ENCODE results near the gene PSPC1. TPM values are rescaled to one million over a fixed set of nuclear protein-coding genes. Genes with fewer than 3 reads are reported as not detected.

The PSPC1 gene
- total RNA-seq, 1 donor from 2014 or later, result 79.0 TPM

DNA sequence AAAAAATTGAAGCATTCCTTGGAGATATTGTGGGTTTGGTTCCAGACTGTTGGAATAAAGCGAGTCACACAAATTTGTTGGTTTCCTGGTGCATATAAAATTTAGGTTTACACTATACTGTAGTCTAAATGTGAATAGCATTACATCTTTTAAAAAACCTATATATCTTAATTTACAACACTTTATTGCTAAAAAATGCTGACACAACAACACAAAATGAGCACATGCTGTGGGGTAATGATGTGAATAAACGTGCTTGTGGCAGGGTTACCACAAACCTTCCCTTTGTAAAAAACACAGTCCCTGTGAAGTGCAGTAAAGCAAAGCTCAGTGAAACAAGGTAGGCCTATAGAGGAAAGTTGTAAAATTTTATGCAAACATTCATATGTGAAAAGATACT lies 121.6 kb downstream of the PSPC1 start:
- DNase-seq (ENCODE audit: low spot score), result no peak
- Mint-ChIP-seq H3K4me1 (ENCODE audit: low read depth) (no peaks in the 10 kb centered on the region), H3K4me3 (no peak overlapping the region), H3K27ac (no peak overlapping the region), H3K9me3 (no peaks in the 10 kb centered on the region), H3K27me3 (ENCODE audit: insufficient read depth) (no peaks in the 10 kb centered on the region), H3K36me3 (ENCODE audit: low read depth) (peaks cover 44% of the 10 kb centered on the region)
- intact Hi-C loops (cut with micrococcal nuclease), result no loop called here

DNA sequence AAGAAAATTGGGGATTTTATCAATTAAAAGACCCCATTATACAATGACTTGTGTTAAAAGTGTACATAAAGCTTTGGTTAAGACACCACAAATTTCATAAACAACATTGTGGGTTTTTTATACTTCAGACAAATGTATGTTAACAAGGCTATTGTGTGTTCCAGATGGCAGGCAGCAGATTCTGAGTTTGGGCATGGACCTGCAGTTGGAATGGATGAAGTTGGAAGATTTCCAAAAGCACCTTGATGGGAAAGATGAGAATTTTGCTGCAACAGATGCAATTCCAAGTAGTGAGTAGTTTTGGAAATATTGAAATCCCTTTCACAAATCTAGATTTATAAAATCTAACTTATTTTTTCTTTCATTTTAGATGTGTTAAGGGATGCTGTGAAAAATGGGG lies 123.9 kb downstream of the PSPC1 start:
- intact Hi-C loops (cut with micrococcal nuclease), result no loop called here
- Mint-ChIP-seq H3K27me3 (ENCODE audit: insufficient read depth) (no peaks in the 10 kb centered on the region), H3K4me1 (ENCODE audit: low read depth) (no peaks in the 10 kb centered on the region), H3K27ac (no peak overlapping the region), H3K4me3 (no peak overlapping the region), H3K9me3 (no peaks in the 10 kb centered on the region), H3K36me3 (ENCODE audit: low read depth) (peaks cover 34% of the 10 kb centered on the region)
- no peak for DNase-seq (ENCODE audit: low spot score)

DNA sequence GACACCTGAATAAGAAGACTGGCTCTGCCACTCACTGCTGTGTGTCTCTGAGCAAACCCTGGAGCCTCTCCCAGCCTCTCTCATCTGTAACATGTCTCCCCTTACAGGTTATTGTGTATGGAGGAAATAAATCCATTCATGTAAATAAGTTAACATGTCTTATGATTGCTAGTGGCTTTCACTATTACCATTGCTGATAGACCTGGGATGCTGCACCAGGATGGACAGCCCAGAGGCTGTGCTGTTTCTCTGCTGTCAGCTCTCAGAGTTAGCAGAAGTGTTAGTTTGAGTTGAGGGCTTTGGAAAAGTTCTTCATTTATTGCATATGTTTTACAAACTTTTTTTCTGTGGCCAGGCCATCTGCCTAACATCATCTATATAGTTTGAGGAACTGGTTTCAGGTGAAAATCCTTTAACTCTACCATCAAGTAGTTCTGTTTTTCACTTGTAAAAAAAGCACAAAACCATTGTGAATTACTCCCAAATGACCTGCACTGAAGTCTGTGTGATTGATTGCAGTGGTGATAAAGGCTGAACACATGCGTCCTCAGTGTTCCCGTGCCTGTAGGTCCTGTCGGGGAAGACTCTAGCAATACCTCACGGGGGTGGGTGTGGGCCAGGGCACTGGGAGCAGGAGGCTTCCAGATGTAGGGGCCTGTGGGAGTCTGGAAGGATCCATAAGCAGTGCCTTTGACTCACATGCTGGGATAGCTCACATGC lies 124.7 kb downstream of the PSPC1 start:
- H3K4me3 Mint-ChIP-seq, result no peak overlapping the region
- no peaks in the 10 kb centered on the region for H3K27me3 Mint-ChIP-seq (ENCODE audit: insufficient read depth)
- peaks cover 37% of the 10 kb centered on the region for H3K36me3 Mint-ChIP-seq (ENCODE audit: low read depth)
- DNase-seq (ENCODE audit: low spot score), result no peak
- no peaks in the 10 kb centered on the region for H3K9me3 Mint-ChIP-seq
- intact Hi-C loops (cut with micrococcal nuclease), result no loop called here
- no peak overlapping the region for H3K27ac Mint-ChIP-seq
- H3K4me1 Mint-ChIP-seq (ENCODE audit: low read depth), result no peaks in the 10 kb centered on the region

Other genes with a start within 250 kb of the PSPC1 start
- not detected in 2 replicates for gene TPTE2, start 221.4 kb downstream of the PSPC1 start, total RNA-seq
- 42.9 and 44.3 TPM in 2 replicates for gene MPHOSPH8, start 149.3 kb downstream of the PSPC1 start, total RNA-seq
- 12.2 and 14.2 TPM in 2 replicates for gene ZMYM5, start 80.7 kb upstream of the PSPC1 start, total RNA-seq
- gene ZMYM2, start 175.8 kb upstream of the PSPC1 start, total RNA-seq, result 60.9 and 65.1 TPM in 2 replicates